ENCODE results near the gene KLHDC4. TPM values are rescaled to one million over a fixed set of nuclear protein-coding genes. Genes with fewer than 3 reads are reported as not detected.
A peak's percentile ranks its signal among the peaks of the same experiment; 100 is the strongest.

The KLHDC4 gene
- total and polyA plus RNA-seq, 4 donors: 8.2 to 27.6 (median 14.2) TPM

GRCh38 chr16:87789437-87790291 is 23.9 kb upstream of the KLHDC4 start:
- 32% methylated on average over 20 of the region's 20 CpGs for WGBS
- H3K27ac ChIP-seq (ENCODE audit: low read depth in 1 of 2, low read length in 2 of 2): peak overlapping the region; percentile 93 to 95
- H3K4me3 ChIP-seq (ENCODE audit: low read depth in 1 of 3, low read length in 3 of 3): peak overlapping the region in 1 of 3 donors; percentile 18
- peak; percentile 47 for TF ChIP-seq FOXA1 (IDR thresholded peaks at IDR 0.05)
- TF ChIP-seq HNF4A (conservative IDR thresholded peaks at IDR 0.05): peak; percentile 96 to 98
- TF ChIP-seq MAX (IDR thresholded peaks at IDR 0.05): peak; percentile 52
- no peak for TF ChIP-seq GABPA (IDR thresholded peaks at IDR 0.05 in 1 of 2, conservative IDR thresholded peaks at IDR 0.05 in 1 of 2)
- TF ChIP-seq RAD21 (IDR thresholded peaks at IDR 0.05): peak; percentile 13 to 47
- TF ChIP-seq NR2F2 (IDR thresholded peaks at IDR 0.05): peak; percentile 62
- TF ChIP-seq REST (IDR thresholded peaks at IDR 0.05): peak; percentile 76
- peak; percentile 97 for TF ChIP-seq HNF4G (IDR thresholded peaks at IDR 0.05)
- TF ChIP-seq FOXA2 (IDR thresholded peaks at IDR 0.05): no peak
- TF ChIP-seq TAF1 (conservative IDR thresholded peaks at IDR 0.05): peak; percentile 53
- peak; percentile 62 for TF ChIP-seq ZBTB33 (IDR thresholded peaks at IDR 0.05)
- peak in 1 of 2 donors; percentile 17 for TF ChIP-seq EGR1 (IDR thresholded peaks at IDR 0.05; ENCODE audit: low read depth in 2 of 2)
- TF ChIP-seq RXRA (IDR thresholded peaks at IDR 0.05): peak; percentile 85 to 90
- TF ChIP-seq YY1 (IDR thresholded peaks at IDR 0.05): peak; percentile 58
- no peak for TF ChIP-seq ATF3 (IDR thresholded peaks at IDR 0.05)
- peak; percentile 99 for TF ChIP-seq SP1 (IDR thresholded peaks at IDR 0.05)
- peak; percentile 47 to 72 for TF ChIP-seq JUND (IDR thresholded peaks at IDR 0.05)
- TF ChIP-seq CTCF (IDR thresholded peaks at IDR 0.05; ENCODE audit: low read depth, low read length, missing input control): no peak
- H3K4me1 ChIP-seq (ENCODE audit: control insufficient read depth in 4 of 4, insufficient read depth in 4 of 4, low read length in 3 of 4): peaks cover 13 to 55% (median 38%) of the 10 kb centered on the region in 4 donors
- DNase-seq (ENCODE audit: low spot score): no peak
- H3K27me3 ChIP-seq (ENCODE audit: control insufficient read depth in 4 of 4, insufficient read depth in 4 of 4, low read length in 3 of 4): no peaks in the 10 kb centered on the region
- peak overlapping the region in 1 of 2 donors; percentile 57 for H3K9ac ChIP-seq (ENCODE audit: low read depth in 1 of 2, low read length in 2 of 2)
- no peaks in the 10 kb centered on the region for H3K9me3 ChIP-seq (ENCODE audit: control insufficient read depth in 4 of 4, low read length in 3 of 4)
- H3K36me3 ChIP-seq (ENCODE audit: control insufficient read depth in 4 of 4, insufficient read depth in 3 of 4, low read depth in 1 of 4, low read length in 3 of 4): no peaks in the 10 kb centered on the region

Data from liver (tissue), 9 donors.